ENCODE results near the gene TAS2R41.

The TAS2R41 gene, protein sequence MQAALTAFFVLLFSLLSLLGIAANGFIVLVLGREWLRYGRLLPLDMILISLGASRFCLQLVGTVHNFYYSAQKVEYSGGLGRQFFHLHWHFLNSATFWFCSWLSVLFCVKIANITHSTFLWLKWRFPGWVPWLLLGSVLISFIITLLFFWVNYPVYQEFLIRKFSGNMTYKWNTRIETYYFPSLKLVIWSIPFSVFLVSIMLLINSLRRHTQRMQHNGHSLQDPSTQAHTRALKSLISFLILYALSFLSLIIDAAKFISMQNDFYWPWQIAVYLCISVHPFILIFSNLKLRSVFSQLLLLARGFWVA

DNA sequence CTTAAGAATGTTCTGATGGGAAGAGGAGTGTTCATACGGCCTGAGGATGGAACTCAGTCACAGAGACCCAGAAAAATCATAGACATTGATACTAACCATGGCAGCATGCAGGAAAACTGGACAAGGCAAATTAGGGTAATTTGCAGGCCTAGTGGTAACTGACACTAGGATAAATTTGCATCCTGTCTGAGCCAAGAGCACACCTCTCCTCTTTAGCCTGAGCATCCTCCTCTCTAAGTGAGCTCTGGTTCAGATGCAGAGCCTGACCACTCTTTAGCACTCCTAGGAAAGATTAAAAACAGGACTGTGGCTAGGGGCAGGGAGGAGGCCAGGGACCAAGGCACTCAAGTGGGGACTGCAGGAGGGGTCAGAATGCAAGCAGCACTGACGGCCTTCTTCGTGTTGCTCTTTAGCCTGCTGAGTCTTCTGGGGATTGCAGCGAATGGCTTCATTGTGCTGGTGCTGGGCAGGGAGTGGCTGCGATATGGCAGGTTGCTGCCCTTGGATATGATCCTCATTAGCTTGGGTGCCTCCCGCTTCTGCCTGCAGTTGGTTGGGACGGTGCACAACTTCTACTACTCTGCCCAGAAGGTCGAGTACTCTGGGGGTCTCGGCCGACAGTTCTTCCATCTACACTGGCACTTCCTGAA, at the start of gene TAS2R41:
TAS2R41 (plus strand) TSS at position 373 of the 650 bp plus-strand sequence; CDS start at position 373, 0 bp downstream.
- DNase-seq (ENCODE audit: low spot score), result no peak

DNA sequence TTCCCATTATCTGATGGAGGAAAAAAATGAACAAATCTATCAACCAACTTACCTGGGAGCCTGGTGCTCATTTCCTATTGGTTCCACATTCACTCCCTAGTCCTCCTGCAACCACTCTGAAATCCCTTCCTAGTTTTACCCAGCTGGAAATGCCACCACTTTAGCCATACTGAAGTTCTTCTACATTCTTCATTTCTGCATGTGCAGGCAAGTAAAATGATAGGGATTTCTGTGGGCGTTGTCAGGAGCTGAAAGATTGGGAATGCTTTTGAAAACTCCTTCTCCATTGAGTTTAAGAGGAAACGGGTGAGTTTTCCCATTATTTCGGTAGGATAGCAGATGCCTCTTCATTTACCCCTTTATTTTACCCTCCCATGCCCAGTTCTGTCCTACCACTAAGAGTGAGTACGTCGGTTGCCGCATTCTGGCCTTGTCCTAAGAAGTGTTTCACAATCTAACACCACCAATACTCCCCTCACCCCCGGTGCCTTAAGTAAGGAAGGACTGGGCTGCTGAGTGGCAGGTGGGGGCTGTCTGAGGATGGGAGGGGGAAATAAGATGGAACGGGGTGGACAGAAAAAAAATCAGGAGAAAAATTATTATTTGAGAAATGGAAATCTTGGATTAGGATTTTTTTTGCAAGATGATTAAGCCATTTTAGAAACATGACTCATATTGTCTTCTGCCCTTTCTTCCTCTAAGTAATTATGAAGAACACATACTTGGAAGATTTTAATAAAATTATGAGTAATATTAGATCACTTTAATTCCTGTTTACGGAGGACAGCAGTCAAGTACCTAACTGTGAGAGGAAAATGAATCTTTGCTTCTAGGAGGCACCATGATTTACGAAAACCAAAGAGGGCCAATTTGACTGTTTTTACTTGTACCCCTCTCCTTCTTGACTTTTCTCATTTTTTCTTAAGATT, 47.6 kb upstream of the TAS2R41 start:
- DNase-seq (ENCODE audit: low spot score), result no peak

DNA sequence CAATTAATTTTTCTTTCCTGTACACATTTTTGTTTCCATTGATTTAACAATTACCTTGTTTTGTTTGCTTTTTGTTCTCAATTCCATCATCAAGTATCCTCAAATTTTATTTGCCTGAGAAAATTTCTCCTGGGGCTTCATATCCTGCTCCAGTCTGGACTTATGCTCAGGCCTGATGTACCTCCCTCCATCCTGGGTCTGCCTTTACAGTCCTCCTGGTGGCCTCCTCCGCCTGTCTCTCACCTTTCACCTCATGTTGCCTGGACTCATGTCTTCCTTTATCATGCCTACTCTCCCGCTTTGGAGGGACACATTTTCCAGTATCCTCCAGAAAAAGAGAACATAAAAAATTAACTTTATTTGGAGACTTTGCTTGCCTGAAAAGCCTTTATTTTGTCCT, 46.6 kb upstream of the TAS2R41 start:
- no peak for DNase-seq (ENCODE audit: low spot score)

DNA sequence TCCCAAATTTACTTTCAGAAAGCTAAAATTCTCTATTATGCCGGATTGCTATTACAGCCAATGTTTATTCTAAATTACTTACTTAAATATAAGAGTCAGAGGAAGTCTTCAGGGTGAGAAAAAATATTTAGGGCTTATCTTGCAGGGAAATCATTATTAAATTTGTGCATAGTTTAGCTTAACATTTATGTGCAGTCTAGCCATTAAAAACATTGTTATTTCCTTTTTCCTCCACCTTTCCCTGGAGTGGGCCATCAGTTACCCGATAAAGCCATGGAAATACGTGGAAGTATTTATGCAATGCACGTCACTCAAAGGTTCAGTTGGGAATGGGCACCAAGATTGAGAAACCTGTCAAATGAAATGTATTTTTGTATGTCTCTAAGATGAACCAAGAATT, 43.9 kb upstream of the TAS2R41 start:
- DNase-seq (ENCODE audit: low spot score), result no peak

DNA sequence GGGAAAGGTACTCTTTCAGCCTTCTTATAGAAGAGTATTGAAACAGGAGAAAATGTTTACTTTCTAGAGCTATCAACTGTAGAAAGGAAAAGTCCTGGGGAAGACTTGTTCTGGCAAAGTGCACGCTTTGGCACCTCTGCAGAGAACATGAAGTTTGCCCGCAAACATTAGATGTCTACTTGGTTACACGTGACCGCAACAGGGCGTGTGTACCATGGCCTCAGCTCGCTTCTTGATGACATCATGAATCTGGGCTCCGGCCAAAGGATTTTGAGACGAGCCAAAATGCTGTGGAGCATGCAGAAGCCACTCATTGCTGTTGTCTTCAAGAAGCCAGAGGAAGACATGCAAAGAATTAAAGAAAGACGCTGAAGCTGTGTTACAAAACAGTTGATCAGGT, 43.0 kb upstream of the TAS2R41 start:
- DNase-seq (ENCODE audit: low spot score), result no peak

DNA sequence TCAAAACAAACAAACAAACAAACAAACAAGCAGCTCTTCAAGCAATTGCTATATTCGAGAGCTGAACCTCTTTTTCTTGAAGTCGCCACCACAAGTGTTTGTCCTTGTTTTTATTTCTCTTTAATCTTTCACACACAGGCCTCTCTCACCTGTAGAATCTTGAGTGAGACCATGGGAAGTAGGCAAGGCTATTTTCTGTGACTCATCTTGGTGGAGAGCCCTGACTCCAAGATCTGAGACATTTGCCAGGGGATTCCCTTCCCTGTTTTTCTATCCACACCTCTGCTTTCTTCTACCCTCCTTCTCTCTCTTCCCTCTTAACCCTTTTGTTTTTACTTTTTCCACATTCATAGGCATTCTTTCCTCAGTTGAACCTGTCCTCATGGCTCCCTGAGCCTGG, 42.4 kb upstream of the TAS2R41 start:
- DNase-seq (ENCODE audit: low spot score), result no peak

DNA sequence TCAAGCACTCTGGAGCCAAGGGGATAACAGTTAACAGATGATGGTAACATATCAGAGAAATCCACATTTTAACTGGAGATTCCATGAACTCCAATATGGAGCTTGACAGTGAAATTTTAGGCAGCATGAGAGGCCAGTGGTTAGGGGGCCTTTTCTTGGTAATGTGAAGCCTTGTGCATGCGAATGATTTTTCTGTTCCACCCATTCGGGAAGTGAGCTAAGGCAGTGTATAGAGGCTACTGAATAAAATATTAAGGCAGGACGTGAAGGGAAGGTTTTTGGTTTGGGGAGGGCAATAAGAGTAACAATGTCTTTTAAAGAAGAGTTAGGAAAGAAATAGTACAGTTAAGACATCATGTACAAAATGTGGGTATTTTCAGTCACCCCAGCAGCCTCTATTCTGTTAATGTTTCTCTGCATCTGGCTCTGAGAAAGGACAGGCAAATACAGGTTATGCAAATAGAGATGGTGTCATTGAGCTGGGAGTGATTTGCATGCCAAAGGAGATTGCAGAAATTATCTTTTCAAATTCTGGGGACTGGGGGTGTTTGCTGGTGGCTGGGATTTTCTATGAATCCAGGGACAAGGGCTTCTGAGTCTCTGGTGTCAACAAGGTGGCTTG, 41.2 kb upstream of the TAS2R41 start:
- peak; percentile 30 for DNase-seq (ENCODE audit: low spot score)

DNA sequence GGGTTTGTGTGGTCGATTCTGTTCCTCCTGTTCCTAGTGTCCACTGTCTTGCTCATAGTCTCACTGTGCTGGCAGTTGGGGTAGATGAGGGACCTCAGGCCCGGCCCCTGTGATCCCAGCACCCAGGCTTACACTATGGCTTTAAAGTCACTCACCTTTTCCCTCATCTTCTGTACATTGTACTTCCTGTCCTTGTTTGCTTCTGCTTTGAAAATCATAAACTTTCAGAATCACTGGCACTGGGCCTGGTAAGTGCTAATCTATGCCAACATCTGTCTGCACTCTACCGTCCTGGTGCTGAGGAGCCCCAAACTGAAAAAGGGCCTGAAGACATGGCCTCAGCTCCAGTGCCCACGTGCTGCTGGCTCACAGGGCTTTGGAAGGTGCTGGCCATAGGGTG, 40.1 kb upstream of the TAS2R41 start:
- no peak for DNase-seq (ENCODE audit: low spot score)

DNA sequence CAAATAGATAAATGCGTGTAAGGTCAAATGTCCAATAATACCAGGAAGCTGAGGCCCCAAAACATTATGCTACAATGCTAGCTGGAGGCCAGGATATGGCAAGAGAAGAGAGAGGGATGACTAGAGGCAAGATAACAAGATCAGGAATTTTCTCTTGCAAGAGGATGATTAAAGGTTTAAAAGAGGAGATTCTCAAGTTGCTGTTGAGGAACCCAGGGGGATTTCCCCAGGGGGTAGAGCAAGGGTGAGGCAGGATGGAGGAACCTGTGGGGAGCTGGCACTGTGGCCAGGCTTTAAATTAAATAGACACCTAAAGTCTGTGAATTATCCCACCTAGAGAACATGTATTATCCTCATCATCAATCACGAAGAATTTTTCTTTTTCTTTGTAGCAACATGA, 37.8 kb upstream of the TAS2R41 start:
- DNase-seq (ENCODE audit: low spot score), result no peak

DNA sequence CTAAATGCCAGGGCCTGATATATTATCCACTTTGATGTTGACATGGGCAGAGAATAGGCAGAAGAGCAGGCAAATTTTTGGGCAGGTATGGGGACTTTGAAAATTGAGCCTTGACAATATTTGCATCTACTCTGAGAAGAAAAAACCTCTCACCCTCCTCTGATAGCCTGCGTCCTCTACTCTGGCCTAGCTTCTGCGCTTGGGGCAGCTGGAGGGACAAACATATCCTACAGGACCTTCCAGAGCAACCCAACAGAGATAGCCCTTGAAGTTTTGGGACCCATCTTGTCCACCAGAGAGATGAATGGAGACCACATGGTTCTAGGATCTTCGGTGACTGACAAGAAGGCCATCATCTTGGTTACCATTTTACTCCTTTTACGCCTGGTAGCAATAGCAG, 34.5 kb upstream of the TAS2R41 start, which contains the start of gene TAS2R60:
TAS2R60 (plus strand) TSS at position 301 of the 400 bp plus-strand sequence; CDS start at position 301, 0 bp downstream.
- DNase-seq (ENCODE audit: low spot score), result no peak

DNA sequence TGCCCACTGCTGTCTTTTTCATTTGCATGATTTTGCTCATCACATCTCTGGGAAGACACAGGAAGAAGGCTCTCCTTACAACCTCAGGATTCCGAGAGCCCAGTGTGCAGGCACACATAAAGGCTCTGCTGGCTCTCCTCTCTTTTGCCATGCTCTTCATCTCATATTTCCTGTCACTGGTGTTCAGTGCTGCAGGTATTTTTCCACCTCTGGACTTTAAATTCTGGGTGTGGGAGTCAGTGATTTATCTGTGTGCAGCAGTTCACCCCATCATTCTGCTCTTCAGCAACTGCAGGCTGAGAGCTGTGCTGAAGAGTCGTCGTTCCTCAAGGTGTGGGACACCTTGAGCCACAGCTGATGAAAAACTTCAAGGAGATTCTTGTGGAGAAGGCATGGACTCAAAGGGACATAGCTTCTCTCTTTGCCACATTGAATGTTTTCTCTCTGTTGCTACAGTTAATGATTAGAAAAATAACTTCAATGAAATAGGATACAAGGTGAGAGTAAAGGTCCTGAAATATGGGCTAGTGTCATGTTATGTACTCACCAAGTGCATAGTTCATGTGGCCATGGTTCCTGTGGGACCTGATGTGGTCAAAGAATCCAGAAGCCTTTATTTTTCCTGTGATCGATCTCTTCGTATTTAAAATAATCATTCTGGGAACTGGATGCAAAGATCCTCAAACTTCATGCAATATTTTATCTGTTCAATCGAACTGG, 33.5 kb upstream of the TAS2R41 start:
- no peak for DNase-seq (ENCODE audit: low spot score)

DNA sequence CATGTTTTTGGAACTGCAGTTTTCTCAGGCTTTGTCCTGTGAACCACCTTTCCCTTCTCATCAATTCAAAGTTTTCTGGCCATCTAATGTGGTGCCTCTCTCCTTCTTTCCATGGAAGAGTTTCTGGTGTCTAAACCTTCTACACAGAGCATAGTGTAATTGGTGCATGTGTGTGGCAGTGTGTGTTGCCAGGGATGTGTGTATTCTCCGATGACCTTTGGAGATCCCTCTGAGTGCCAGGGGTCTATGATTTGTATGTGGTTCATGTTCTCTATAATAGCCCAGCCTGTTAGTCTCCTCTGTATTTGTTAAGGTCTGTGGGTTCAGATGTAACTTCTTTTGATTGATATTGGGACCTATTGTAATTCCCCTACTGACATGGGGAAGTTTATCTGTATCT, 32.9 kb upstream of the TAS2R41 start:
- DNase-seq (ENCODE audit: low spot score), result no peak

DNA sequence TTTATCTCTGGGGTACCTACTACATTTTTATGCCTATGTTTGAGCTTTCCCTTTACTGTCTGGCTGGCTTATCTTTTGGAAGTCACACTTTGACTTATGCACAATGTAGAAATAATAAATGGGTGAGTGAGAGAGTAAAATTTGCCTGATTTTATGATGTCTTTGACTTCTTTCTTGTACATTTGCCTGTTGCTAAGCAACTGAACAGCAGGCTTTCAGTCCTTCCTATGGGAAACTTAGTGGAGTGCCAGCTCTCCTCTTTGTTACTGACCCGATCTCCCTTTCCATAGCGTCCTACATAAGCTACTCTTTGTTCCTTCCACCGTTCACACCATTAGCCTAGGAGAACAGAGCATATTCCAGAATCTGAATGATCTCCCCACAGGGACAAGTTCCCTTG, 30.2 kb upstream of the TAS2R41 start:
- DNase-seq (ENCODE audit: low spot score), result no peak

DNA sequence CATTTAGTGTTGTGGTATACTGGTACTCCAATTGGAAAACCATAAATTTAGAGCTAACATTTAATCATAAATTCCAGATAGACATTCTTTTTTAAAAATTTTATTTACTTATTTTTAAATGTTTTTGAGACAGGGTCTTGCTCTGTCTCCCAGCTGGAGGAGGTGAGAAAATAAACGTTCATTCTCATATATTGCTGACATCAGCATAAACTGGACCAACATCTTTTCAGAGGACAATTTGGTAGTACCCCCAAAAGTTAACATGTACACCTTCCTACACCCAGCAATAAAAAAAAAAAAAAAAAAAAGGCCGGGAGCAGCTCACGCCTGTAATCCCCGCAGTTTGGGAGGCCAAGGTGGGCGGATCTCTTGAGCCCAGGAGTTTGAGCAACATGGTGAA, 29.2 kb upstream of the TAS2R41 start:
- no peak for DNase-seq (ENCODE audit: low spot score)

DNA sequence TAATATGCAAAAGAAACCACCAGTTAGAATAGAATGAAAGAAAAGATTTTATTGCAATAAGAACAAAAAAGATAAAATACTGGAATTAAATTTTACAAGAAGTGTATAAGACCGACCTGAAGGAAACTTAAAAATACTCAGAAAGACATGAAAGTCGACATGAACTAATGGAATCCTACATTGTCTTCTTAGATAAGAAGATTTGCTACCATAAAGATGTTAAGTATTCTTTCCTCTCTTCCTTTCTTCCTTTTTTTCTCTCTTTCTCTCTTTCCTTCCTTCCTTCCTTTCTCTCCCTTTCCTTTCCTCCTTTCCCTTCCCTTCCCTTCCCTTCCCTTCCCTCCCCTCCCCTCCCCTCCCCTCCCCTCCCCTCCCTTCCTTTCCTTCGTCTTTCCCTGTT, 27.9 kb upstream of the TAS2R41 start:
- no peak for DNase-seq (ENCODE audit: low spot score)

DNA sequence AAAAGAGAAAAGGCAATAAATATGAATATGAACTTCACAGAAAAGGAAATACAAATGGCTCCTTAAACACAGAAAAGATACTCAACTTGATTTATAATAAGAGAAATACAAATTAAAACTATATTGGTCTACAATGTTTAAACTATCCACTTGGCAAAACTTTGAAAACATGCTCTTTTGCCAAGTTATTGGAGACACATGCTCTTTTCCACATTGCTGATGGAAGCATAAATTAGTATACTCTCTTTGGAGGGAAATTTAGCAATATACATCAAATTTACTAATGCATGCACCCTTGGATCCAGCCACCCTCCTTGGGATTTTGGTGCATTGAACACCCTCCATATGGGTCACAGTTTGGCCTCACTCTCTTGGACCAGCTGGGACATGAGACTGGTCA, 26.6 kb upstream of the TAS2R41 start:
- no peak for DNase-seq (ENCODE audit: low spot score)

DNA sequence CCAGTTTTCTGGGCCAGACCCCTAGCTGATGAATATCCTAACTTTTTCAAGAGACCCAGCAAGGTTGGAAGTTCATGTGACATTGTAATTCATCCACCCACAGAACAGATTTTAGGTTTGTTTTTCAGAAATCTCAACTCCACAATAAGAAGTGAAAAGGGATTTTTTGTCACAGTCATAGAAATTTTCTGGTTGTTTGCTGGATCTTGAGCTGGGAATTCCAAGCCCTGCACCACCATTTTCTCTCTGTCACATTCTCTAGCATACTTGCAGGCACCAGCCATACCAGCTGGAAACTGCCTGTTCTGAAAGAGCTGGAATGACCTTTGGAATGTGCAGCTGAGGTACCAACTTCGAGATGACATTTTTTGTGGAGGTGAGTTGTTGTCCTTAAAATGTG, 25.9 kb upstream of the TAS2R41 start:
- DNase-seq (ENCODE audit: low spot score), result no peak

DNA sequence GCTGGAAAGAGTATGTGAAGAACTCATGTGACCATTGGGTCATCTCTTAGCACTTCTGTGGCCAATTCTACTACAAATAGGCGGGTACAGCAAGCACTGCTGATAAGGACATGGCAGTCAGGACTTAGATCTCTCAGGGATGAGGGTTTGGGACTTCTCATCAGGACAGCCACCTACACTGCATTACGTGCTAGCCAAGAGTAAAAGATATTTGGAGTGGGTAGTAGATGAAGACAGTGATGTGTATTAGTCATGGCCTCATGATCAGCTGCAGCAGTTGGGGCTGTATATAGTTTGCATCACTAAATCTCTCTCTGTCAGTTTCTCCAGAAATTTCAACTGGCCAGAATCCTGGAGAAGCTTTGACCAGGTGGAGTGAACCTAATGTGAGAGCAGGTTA, 25.2 kb upstream of the TAS2R41 start:
- DNase-seq (ENCODE audit: low spot score), result no peak

DNA sequence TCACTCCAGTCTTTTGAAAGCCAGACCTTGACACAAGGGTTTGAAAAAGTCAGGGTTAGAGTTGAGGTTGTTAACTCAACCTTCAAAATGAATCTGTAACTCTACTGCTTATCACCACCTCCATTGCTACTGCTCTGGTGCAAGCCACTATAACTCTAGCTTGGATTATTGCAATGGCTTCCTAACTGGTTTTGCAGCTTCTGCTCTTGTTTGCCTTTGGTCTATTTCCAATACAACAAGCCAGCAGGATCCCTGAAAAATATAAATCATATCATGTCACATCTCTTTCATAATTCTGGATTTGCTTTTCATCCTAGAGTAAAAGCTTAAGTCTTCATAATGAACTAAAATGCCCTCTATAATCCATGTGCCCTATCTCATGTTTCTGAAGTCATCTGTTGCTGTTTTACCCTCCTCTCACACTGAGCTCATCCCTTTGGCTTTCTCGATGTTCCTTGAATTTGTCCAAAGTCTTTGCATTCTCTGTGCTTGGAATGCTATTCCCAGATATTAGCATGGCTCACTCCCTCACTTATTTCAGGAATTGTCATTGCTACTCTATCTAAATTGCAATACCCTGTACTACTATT, 23.5 kb upstream of the TAS2R41 start:
- DNase-seq (ENCODE audit: low spot score), result no peak

DNA sequence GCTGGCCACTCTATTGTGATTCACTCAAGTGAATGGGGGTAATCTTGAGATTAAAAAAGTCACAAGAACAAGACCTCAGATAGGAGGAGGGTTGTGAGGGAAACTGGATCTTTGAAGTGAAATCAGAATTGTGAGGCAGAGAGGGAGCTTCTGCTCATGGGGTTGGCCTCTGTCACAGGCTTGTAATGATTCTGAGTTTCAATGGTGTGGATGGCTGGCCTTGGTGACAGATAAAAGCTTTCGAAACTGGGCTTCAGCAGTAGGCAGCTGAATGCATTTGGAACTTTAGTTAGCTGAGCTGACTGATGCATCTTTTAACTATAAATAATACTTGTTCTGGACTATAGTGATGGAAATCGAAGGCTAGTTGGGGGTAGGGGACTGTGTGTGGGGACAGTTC, 22.2 kb upstream of the TAS2R41 start:
- no peak for DNase-seq (ENCODE audit: low spot score)

DNA sequence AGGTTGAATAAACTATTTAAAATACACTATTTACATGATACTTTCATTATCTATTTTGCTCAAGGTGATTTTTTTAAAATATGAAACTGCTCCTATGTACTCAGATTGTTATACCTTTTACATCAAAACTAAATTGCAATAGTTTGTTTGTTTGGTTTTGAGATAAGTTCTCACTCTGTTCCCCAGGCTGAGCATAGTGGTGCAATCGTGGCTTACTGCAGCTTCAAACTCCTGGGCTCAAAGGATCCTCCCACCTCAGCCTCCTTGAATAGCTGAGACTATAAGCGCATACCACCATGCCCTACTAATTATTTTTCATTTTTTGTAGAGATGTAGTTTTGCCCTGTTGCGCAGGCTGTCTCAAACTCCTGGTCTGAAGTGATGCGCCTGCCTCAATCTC, 21.7 kb upstream of the TAS2R41 start:
- no peak for DNase-seq (ENCODE audit: low spot score)

Data from NAMALWA (cell line).